HG02970 (cell line): Measurements from ENCODE around the gene BCL3.

ENCODE experiments used
- ATAC-seq: cut with Tn5 transposase; IDR thresholded peaks from one replicate; pipeline ENCODE4 v1.9.1; 2021; ENCODE audit warnings: mild to moderate bottlenecking, moderate library complexity, moderate number of reproducible peaks; ENCODE audit not compliant: unreplicated experiment, low FRiP score

Gene BCL3

DNA sequence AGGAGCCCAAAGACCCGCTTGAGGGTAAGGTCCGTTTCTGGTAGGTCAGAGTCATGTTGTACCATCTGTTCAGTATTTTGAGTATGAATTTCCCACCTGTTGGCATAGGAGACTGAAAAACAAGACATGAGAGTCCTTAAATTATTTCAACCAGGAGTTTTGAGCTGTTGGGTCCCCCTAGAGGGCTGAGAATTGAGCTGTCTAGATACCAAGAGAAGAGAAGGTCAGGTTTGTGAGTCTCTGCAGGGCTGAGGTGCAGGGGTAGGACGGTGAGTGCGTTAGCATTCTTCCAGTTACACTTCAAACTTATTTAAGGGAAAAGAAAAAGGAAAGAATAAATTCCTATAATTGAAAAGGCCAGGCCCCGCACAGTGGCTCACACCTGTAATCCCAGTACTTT lies 34.2 kb downstream of the BCL3 start:
- ATAC-seq, result no peak

DNA sequence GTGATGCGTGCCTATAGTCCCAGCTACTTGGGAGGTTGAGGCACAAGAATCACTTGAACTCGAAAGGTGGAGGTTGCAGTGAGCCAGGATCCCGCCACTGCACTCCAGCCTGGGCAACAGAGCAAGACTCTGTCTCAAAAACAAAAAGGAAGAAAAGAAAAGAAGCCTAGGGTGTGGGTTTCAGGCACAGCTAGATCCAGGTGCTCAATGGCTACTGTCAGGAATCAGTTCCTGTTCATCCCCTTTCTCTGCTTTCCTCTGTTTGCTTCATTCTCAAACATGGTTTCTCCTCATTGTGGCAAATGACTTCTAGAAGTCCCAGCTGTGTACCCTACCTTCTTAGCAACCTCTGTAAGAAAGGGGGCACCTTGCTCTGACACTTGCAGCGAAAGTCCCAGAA lies 35.0 kb downstream of the BCL3 start:
- no peak for ATAC-seq

DNA sequence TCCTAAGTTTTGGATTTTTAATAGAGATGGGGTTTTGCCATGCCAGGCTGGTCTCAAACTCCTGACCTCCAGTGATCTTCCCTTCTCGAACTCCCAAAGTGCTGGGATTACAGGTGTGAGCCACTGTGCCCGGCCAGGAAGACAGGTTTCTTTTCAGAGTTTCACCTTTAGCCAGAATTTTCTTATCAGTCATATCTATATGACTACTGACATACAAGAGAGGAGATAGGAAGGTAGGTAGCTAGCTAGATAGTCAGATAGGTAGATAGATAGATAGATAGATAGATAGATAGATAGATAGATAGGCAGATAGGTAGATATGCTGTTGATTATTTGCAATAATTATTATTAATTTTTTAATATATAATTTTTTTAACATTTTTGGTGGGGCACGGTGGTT lies 36.8 kb downstream of the BCL3 start:
- no peak for ATAC-seq

DNA sequence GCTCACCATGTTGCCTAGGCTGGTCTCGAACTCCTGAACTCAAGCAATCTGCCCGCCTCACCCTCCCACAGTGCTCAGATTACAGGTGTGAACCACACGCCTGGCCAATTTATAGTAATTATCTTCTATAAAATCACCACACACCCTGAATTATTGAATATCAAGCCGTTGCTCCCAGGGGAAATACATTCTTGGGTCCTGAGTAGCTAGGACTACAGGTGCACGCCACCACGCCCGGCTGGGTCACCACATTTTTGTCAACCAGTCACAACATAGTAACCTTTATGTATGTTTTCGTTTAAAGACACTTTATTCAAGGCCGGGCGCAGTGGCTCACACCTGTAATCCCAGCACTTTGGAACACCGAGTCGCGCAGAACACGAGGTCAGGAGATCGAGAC lies 37.5 kb downstream of the BCL3 start:
- no peak for ATAC-seq

DNA sequence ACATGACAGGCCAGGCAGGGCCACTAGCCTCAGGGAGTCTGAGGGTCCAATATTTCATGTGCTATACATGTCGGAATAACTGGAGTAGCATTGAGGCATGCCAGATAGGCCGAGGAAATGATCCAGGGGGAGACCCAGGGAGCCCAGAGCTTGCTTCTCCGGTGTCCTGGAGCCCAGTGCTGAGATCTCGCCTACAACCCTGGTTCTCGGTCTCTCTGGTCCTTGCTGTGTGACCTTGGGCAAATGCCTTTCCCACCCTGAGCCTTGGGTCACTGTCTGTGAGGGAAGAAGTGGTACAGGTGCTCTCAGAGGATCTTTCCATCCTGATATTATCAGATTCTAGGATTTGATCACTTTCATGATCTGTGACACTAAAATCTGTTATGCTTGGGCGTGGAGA lies 40.5 kb downstream of the BCL3 start:
- no peak for ATAC-seq

DNA sequence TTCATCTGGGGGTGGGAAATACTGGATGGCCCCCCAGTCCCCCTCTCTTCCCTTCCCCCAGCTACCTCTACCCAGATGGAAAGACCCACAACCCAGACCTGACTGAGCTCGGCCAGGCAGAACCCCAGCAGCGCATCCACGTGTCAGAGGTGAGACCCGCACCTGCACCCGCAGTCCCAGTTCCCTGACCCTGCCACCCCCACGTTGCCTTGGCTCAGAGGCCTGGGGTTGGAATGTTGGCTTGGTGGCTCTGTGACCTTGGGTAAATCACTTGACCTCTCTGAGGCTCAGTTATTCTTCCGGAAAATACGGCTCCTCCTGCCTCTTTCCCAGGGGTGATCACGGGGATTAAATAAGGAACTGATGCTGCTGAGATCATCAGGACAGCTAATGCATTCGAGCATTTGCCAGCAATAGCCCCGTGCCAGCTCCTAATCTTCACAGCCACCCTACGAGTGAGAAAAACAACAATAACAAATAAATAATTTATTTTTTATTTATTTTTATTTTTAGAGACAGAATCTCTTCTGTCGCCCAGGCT lies 41.5 kb downstream of the BCL3 start:
- ATAC-seq, result no peak

DNA sequence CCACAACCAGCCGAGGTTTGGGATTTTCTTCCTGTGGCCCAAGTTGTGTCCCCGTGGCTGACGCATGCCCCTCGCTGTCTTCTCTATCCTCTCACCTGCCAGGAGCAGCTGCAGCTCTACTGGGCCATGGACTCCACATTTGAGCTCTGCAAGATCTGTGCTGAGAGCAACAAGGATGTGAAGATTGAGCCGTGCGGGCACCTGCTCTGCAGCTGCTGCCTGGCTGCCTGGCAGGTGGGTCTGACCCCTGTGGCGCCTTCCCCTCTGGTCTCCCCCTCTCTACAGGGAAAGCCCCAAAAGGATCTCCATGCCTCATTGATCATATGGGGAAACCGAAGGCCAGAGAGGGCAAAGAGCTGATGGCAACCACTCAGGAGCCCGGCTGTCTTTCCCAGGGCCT lies 43.8 kb downstream of the BCL3 start:
- ATAC-seq, result no peak

DNA sequence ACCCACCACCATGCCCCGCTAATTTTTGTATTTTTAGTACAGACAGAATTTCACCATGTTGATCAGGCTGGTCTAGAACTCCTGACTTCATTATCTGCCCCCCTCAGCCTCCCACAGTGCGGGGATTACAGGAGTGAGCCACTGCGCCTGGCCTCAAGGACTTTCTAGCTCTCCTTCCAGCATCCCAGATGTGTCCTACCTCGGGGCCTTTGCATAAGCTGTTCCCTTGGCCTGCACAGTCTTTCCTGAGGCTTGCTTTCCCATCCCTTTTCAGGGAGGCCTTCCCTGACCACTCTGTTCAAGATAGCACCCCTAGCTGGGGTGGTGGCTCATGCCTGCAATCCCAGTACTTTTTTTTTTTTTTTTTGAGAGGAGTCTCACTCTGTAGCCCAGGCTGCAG lies 46.1 kb downstream of the BCL3 start:
- ATAC-seq, result no peak

DNA sequence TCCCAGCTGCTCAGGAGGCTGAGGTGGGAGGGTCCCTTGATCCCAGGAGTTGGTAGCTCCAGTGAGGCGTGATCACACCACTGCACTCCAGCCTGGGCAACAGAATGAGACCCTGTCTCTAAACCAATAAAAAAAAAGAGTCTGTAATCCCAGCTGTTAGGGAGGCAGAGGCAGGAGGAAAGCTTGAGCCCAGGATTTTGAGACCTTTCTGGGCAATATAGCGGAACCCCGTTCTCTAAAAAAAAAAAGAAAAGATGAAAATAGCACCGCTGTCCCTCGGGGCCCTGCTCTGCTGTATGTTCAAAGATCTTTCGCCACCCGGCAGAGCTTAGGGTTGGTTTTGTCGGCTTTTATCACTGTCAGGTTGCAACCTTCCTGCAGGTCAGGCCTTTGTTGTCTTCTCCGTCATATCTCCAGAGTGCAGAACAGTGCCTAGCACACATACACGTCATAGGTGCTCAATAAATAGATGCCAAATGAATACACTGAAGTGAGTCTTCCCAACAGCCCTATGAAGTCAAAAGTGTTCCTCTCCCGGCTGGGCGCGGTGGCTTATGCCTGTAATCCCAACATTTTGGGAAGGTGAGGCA lies 47.0 kb downstream of the BCL3 start:
- ATAC-seq, result no peak

DNA sequence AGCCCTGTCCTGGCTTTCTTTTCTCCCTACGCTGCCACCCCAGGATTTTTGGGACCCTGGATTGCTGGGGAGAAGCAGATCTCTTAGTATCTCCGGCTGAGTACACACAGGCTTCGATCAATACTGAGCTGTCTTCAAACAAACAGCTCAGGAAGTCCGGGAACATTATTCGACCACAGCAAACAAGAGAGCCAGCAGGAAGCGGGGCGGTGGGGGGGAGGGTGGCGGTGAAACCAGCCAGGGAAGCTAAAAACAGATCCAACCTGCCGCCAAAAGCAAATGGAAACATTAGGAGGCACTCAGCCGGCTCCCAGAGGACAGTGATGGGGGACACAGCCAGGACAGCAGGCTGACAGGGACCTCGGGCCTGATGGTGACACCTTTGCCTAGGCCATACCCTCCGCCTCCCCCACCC lies 48.2 kb downstream of the BCL3 start:
- ATAC-seq, result no peak

DNA sequence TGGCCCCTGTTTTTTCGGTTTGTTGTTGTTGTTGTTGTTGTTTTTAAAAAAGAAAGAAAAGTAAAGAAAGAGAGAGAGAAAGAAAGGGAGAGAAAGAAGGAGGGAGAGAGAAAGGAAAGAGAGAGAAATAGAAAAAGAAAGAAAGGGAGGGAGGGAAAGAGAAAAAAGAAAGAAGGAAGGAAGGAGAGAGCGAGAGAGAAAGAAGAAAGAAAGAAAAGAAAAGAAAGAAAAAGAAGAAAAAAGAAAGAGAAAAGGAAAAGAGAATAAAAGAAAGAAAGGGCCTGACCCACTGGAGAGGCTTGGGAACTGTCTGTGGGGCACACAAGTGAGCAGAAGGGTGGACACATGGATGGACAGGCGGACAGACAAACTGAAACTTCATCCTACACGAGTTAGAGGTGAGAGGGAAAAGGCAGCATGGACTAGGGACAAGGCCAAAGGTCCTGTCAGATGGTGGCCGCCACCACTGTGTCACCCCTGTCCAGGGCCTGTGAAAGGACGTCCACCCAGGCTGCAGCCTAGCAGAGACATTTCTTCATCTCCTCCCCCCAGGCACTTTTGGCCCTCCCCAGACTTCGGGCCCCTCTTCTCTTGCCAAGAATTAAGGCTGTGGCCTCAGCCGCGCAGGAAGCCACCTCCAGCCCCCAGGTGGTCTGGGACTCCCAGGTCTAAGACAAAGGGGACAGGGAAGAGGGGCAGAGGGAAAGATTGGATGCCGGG lies 51.3 kb downstream of the BCL3 start:
- no peak for ATAC-seq

DNA sequence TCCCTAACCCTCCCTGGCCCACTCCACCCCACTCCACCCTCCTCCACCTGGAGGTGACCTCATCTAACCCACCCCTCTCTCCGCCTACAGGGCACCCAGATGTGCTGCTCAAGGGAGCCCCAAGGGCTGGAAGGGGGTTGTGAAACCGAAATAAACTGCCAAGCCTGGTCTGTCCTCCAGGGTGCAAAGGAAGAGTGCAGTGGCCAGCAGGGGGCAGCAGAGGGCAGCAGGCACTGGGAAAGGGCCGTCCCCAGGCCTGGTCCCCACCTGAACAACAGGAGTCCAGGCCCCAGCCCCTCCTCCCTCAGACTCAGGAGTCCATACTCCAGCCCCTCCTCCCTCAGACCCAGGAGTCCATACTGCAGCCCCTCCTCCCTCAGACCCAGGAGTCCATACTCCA lies 52.0 kb downstream of the BCL3 start:
- no peak for ATAC-seq

DNA sequence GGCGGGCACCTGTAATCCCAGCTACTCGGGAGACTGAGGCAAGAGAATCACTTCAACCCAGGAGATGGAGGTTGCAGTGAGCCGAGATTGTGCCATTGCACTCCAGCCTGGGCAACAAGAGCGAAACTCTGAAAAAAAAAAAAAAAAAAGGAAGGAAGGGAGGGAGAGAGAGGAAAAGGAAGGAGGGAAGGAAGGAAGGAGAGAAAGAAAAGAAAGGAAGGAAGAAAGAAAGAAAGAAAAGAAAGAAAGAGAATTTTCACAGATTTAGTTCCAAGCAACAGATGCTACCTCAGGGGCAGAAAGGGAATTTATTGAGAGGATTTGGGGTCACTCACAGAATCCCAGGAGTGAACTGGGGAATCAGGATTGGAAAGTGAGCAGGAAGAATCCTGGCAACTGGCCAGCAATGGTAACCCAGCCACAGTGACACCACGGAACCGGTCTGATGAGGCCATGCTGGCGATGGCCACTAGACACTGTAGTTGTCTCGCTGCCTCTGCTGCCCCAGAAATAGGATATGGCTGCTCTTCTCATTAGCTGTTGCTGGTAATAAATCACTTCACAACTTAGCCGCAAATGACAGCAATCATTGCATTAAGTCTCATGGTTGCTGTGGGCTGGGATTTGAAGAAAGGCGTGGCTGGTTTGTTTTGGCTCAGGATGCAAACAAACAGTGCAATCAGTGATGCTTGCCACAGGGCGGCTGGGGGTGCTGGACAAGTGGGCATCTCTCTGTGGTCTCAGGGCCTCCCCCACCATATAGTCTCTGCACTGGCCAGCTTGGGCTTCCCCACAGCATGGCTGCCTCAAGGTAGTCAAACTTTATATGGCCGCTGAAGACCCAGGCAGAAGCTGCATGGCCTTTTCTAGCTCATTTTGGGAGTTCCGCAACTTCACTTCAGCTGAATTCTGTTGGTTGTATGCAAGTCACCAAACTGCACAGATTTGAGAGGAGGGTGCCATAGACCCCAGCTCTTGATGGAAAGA lies 55.2 kb downstream of the BCL3 start:
- no peak for ATAC-seq

DNA sequence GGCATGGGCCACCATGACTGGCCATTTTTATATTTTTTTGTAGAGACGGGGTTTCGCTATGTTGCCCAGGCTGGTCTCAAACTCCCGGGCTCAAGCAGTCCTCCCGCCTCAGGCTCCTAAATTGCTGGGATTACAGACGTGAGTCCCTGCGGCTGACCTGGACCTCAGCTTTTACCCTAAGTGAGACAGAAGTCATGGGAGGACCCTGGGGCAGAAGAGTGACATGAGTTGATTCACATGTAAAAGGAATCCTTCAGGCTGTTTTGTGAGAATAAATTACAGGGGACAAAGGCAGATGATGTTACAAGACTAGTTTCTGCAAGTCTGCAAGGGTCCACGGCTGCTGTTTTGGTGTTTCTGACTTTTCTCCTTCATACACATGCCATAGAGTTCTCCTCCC lies 57.8 kb downstream of the BCL3 start:
- no peak for ATAC-seq

DNA sequence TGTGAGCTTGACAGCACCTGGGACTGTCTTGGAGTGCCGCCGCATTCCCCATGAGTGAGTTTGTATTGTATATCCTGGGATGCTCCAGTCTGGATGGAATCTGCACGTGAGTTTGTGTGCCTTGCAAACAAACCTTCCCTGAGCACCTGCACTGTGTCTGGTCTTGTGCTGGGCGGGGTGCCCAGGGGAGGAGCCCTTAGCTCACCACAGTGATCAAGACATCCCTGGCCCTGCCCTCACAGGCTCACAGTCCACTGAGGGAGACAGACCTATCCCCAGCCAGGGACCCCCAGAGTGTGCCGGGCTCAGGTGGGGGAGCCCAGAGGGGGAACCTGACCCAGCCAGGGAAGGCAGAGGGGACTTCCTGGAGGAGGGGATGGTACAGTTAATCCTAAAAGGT lies 58.7 kb downstream of the BCL3 start:
- ATAC-seq, result no peak

DNA sequence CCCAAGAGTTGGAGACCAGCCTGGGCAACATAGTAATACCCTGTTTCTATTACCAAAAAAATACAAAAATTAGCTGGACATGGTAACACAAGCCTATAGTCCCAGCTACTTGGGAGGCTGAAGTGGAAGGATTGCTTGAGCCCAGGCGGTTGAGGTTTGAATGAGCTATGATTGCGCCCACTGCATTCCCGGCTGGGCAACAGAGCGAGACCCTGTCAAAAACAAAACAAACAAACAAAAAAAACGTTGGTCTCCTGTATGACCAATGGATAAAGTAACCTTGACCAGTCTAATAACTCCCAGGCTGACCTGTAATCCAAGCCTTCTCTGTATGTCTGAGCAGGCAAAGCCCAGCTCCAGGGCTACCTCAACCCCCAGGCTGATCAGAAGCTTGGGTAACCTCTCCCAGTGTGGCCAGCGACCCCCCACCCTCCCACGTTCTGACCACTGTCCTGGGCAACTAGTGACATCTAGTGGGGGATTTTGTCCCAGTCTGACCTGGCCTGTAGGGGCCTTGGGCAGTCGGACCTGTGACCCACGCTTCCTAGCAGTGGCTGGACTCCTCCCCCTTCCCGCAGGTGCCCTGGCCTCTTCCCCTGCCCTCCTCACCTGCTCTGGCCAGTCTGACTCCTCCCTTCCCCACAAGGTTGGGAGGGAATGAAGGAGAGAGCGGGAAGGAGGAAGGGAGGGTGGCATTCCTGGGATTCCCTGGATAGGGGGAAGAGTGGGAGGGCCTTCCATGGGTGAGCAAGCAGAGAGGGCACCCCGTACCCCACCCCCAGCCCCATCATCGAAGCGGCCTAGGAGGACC lies 59.3 kb downstream of the BCL3 start:
- no peak for ATAC-seq

DNA sequence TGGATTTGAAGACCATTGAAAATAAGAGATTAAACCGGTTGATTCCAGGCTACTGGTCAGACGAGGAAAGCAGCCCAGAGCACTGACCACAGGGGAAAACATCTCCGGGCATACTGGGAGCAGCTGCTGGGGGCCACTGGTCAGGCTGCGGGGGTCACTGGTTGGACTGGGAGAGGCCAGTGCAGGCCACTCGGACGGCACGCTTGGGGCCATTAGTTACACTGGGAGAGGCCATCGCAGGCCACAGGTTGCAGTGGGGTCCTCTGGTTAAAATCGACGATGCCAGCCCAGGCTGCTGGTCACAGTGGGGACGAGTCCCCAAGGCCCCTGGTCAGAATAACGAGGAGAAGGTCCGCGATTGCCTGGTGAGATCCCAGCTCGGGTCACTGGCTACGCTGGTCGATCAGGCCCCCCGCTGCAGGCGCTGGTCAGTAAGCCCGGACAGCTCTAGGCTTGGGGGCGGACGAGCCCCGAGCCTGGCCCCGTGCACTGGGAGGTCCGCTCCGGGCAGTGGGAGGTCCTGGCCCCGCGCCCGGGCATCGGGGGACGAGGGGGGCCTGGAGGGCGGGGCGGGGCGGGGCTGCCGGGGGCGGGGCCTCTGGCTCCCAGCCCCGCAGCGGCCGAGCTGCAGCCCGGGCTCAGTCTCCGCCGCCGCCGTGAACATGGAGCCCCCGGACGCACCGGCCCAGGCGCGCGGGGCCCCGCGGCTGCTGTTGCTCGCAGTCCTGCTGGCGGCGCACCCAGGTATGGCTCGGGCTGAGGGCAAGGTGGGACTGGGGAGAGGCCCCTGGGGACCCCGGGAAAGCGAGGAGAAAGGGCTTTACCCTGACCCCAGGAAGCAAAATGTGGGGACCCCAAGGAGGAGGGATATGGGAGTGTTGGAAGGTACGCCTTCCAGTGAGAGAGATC lies 60.2 kb downstream of the BCL3 start, which contains the start of gene BCAM:
BCAM (plus strand) TSS at position 641 of the 909 bp plus-strand sequence; CDS start at position 663, 22 bp downstream.
- no peak for ATAC-seq
